HepG2 (cell line): ENCODE measurements around the gene SLX9. TPM values are rescaled to one million over a fixed set of nuclear protein-coding genes. Genes with fewer than 3 reads are reported as not detected.
A peak's percentile ranks its signal among the peaks of the same experiment; 100 is the strongest.

Source experiments
- ATAC-seq: fragments of 200-7000 bp; cut with Tn5 transposase; 3 replicates; pipeline ENCODE4 v1.9.1; 2020; ENCODE audit warnings: mild to moderate bottlenecking, moderate library complexity
- BruUV-seq: library from RNA; stranded (reverse); fragments of 400-500 nt; replicated peaks from 2 replicates; lab custom pipeline; 2021; lab: Mats Ljungman, UMichigan
- CTCF ChIA-PET: fragments of 300-600 bp; formaldehyde crosslinking; extraction: SDS; loops from one replicate; lab custom pipeline; 2021; ENCODE audit warnings: low total read pairs, inconsistent platforms, low intra/inter-chr PET ratio; lab: Yijun Ruan, JAX
- POLR2A ChIA-PET: fragments of 350-600 bp; sonication (Branson Sonifier 250); formaldehyde crosslinking; loops from one replicate; lab custom pipeline; 2020; ENCODE audit warnings: antibody characterized with exemption, inconsistent platforms; lab: Yijun Ruan, JAX
- DNase-seq: peaks from one replicate; pipeline ENCODE4 v3.0.0-alpha.2; 2015; ENCODE audit warnings: low spot score
- FAIRE-seq: peaks from 3 replicates; lab custom pipeline; 2011; peaks lifted over from hg19 to GRCh38; lab: Jason Lieb, UNC
- H2AFZ ChIP-seq: one replicate; pipeline ENCODE4 v1.6.1; 2011; ENCODE audit warnings: low read length, inconsistent platforms
- H3K27ac ChIP-seq: fragments of 300-600 bp; 3 replicates; pipeline ENCODE4 v1.8.0; 2011; ENCODE audit warnings: mixed run types, mild to moderate bottlenecking, mixed read lengths, low read length, inconsistent platforms; ENCODE audit not compliant: insufficient read depth; ENCODE audit errors: extremely low read length
- H3K27me3 ChIP-seq, 2 experiments: fragments of 200-600 bp in 1 of 2; 2 replicates in 1 of 2; 3 replicates in 1 of 2; pipeline versions ENCODE4 v1.6.0 to v1.8.0; 2011; ENCODE audit warnings: low read length in 2 of 2, mild to moderate bottlenecking in 2 of 2, moderate library complexity in 2 of 2, inconsistent platforms in 1 of 2; ENCODE audit not compliant: insufficient read depth in 2 of 2, control insufficient read depth in 1 of 2
- H3K36me3 ChIP-seq, 2 experiments: fragments of 200-600 bp in 1 of 2; replicated peaks in 1 of 2; 2 replicates in 1 of 2; 3 replicates in 1 of 2; pipeline versions ENCODE4 v1.5.1 to v1.8.0; 2011; ENCODE audit warnings: low read length in 2 of 2, inconsistent platforms in 1 of 2; ENCODE audit not compliant: insufficient read depth in 2 of 2, control insufficient read depth in 1 of 2
- H3K4me1 ChIP-seq: 2 replicates; pipeline ENCODE4 v1.5.1; 2012; ENCODE audit warnings: low read length, inconsistent platforms; ENCODE audit not compliant: insufficient read depth
- H3K4me2 ChIP-seq: 2 replicates; pipeline ENCODE4 v1.6.0; 2011; ENCODE audit warnings: low read depth, low read length, inconsistent platforms
- H3K4me3 ChIP-seq, 3 experiments: fragments of 200-600 bp in 1 of 3; sonication (generic), shearing (Covaris generic) in 1 of 3; replicated peaks in 1 of 3; 2 replicates each; pipeline ENCODE4 v1.5.1; 2011 to 2016; ENCODE audit warnings: low read length in 3 of 3, inconsistent platforms in 2 of 3, low read depth in 2 of 3, mild to moderate bottlenecking in 2 of 3, control low read depth in 1 of 3, mixed read lengths in 1 of 3; ENCODE audit not compliant: insufficient read depth in 1 of 3
- H3K79me2 ChIP-seq: one replicate; pipeline ENCODE4 v1.6.1; 2011; ENCODE audit warnings: low read length, inconsistent platforms; ENCODE audit not compliant: insufficient read depth
- H3K9ac ChIP-seq: 2 replicates; pipeline ENCODE4 v1.6.0; 2011; ENCODE audit warnings: mild to moderate bottlenecking, low read depth, low read length, inconsistent platforms; ENCODE audit not compliant: insufficient read depth
- H3K9me3 ChIP-seq: 2 replicates; pipeline ENCODE4 v1.5.1; 2012; ENCODE audit warnings: mild to moderate bottlenecking, low read length
- H4K20me1 ChIP-seq: 2 replicates; pipeline ENCODE4 v1.6.0; 2011; ENCODE audit warnings: inconsistent platforms, mild to moderate bottlenecking, low read length, moderate library complexity; ENCODE audit not compliant: insufficient read depth
- ARID2 ChIP-seq: sonication (generic); formaldehyde crosslinking; IDR thresholded peaks from 2 replicates; pipeline ENCODE4 v1.8.1; 2022; ENCODE audit warnings: mild to moderate bottlenecking, missing genetic modification reagents, borderline replicate concordance
- CCDC6 ChIP-seq: sonication (generic); formaldehyde crosslinking; IDR thresholded peaks from 2 replicates; pipeline ENCODE4 v1.8.1; 2022; ENCODE audit warnings: mild to moderate bottlenecking, missing genetic modification reagents, moderate library complexity
- CREM ChIP-seq, 2 experiments: sonication (generic) in 1 of 2; formaldehyde crosslinking in 1 of 2; IDR thresholded peaks; 2 replicates each; pipeline versions ENCODE4 v1.4.0 to v1.6.1; 2016 to 2020; ENCODE audit warnings: antibody characterized with exemption in 1 of 2, mild to moderate bottlenecking in 1 of 2, missing genetic modification reagents in 1 of 2
- HMGXB4 ChIP-seq, 2 experiments: sonication (generic) in 1 of 2; formaldehyde crosslinking in 1 of 2; IDR thresholded peaks; 2 replicates each; pipeline versions ENCODE4 v1.4.0 to v1.6.1; 2018 to 2020; ENCODE audit warnings: missing genetic modification reagents in 2 of 2, borderline replicate concordance in 1 of 2, low read depth in 1 of 2, mild to moderate bottlenecking in 1 of 2, missing biosample characterization in 1 of 2
- PTBP1 ChIP-seq: fragments of 200-400 bp; formaldehyde crosslinking; IDR thresholded peaks from 2 replicates; pipeline ENCODE4 v1.6.1; 2018; ENCODE audit warnings: low read length, low read depth; ENCODE audit not compliant: poor library complexity, severe bottlenecking
- REST ChIP-seq, 2 experiments: IDR thresholded peaks; 2 replicates each; pipeline ENCODE4 v1.6.1; 2011 to 2012; ENCODE audit warnings: low read length in 2 of 2, borderline replicate concordance in 1 of 2, low read depth in 1 of 2, mild to moderate bottlenecking in 1 of 2, moderate library complexity in 1 of 2
- SP5 ChIP-seq: IDR thresholded peaks from 2 replicates; pipeline ENCODE4 v1.6.1; 2016; ENCODE audit warnings: low read depth, borderline replicate concordance
- TARDBP ChIP-seq: sonication (generic); formaldehyde crosslinking; IDR thresholded peaks from 2 replicates; pipeline ENCODE4 v1.8.0; 2022; ENCODE audit warnings: mild to moderate bottlenecking, missing genetic modification reagents
- ZBTB1 ChIP-seq: sonication (generic); formaldehyde crosslinking; IDR thresholded peaks from 2 replicates; pipeline ENCODE4 v1.4.0; 2020; ENCODE audit warnings: missing genetic modification reagents, borderline replicate concordance
- ZBTB7A ChIP-seq: sonication (generic); formaldehyde crosslinking; IDR thresholded peaks from 2 replicates; pipeline ENCODE4 v1.8.0; 2022; ENCODE audit warnings: mild to moderate bottlenecking, missing genetic modification reagents
- ZNF121 ChIP-seq: sonication (generic); formaldehyde crosslinking; IDR thresholded peaks from 2 replicates; pipeline ENCODE4 v1.5.0; 2020; ENCODE audit warnings: mild to moderate bottlenecking, missing genetic modification reagents
- ZNF501 ChIP-seq: sonication (generic); formaldehyde crosslinking; IDR thresholded peaks from 2 replicates; pipeline ENCODE4 v1.5.1; 2020; ENCODE audit warnings: mild to moderate bottlenecking, moderate library complexity, missing genetic modification reagents
- ZNF770 ChIP-seq: sonication (generic); formaldehyde crosslinking; IDR thresholded peaks from 2 replicates; pipeline ENCODE4 v1.5.0; 2020; ENCODE audit warnings: mild to moderate bottlenecking, missing genetic modification reagents
- WGBS: methylation state at CpG from one replicate; pipeline ENCODE4 v1.1.6; 2017; ENCODE audit warnings: low lambda C conversion rate; 5-methylcytosine and 5-hydroxymethylcytosine counted together
- in situ Hi-C: cut with HindIII; loops from 2 replicates; pipeline ENCODE4 v1.10.0; 2017; ENCODE audit warnings: low pct_unique_long_range_greater_than_20kb; ENCODE audit not compliant: extremely low pct_ligation_motif_present
- intact Hi-C: fragments of 100-400 bp; cut with micrococcal nuclease; formaldehyde crosslinking; loops from one replicate; pipeline ENCODE4 v1.10.0; 2022; ENCODE audit not compliant: unreplicated experiment
- polyA plus RNA-seq, 8 experiments: library from polyadenylated mRNA; depleted of rRNA in 3 of 8; stranded (reverse) in 7 of 8; unstranded in 1 of 8; fragments of >200 nt; fragmentation: Illumina TruSeq in 4 of 8; extraction: Trizol in 4 of 8; gene quantifications; 2 replicates each; pipeline versions ENCODE4 v1.2.1 to v1.2.3, GENCODE V29; 2011 to 2016; ENCODE audit warnings: low read depth in 4 of 8, missing spikeins in 1 of 8, mixed read lengths in 1 of 8; ENCODE audit not compliant: insufficient read depth in 1 of 8
- total RNA-seq, 5 experiments: library from RNA; depleted of rRNA; stranded (reverse); fragments of >200 nt; fragmentation: Illumina TruSeq; extraction: Trizol; gene quantifications; 2 replicates each; pipeline ENCODE4 v1.2.3, GENCODE V29; 2016; ENCODE audit warnings: low read depth in 1 of 5

Gene SLX9
- total and polyA plus RNA-seq, 2 of the 13 experiments (the other 11 are each of a cell fraction or from before 2014, with no cell fraction given): 21.0 to 47.1 TPM

- intact Hi-C loops: loop anchor here (1.0 kb wide), 1 partner anchor 15 kb away; no protein-coding TSS in a partner anchor
- peak overlapping the region; percentile 43 to 58 (median 57) for H3K4me3 ChIP-seq
- FAIRE-seq (no peak), DNase-seq (peak; percentile 36), ATAC-seq (peak; percentile 62)
- H3K9ac ChIP-seq: peak overlapping the region; percentile 55
- 14% methylated on average over 13 of the region's 16 CpGs for WGBS
- H3K27ac ChIP-seq: no peak overlapping the region
- no peaks in the 10 kb centered on the region for H3K79me2 ChIP-seq
- no peaks in the 10 kb centered on the region for H4K20me1 ChIP-seq
- BruUV-seq: no TSS peak
- peak overlapping the region; percentile 72 for H3K4me2 ChIP-seq
- no peaks in the 10 kb centered on the region for H3K9me3 ChIP-seq
- POLR2A ChIA-PET: interaction anchor here (0.8 to 2.5 kb wide), 10 partner anchors 9 to 105 kb away, joined by 3 to 17 read pairs (median 6); partner anchors contain the start of genes PTTG1IP and UBE2G2
- H3K36me3 ChIP-seq: peaks cover 0 to 3% of the 10 kb centered on the region in 2 experiments; a peak in 3 of 5 replicates
- no peak overlapping the region for H2AFZ ChIP-seq
- CTCF ChIA-PET: no interaction called here
- peaks cover 81% of the 10 kb centered on the region for H3K4me1 ChIP-seq
- H3K27me3 ChIP-seq: no peaks in the 10 kb centered on the region
- in situ Hi-C loops: no loop called here
- TF ChIP-seq PTBP1: no peak
- TF ChIP-seq ZNF501 (CRISPR knock-in tag): peak; percentile 62
- TF ChIP-seq CCDC6 (CRISPR knock-in tag): no peak
- peak; percentile 21; the same call in 1 of the 2 replicates for TF ChIP-seq SP5 (CRISPR knock-in tag)
- no peak for TF ChIP-seq TARDBP (CRISPR knock-in tag)
- no peak for TF ChIP-seq ZNF121 (CRISPR knock-in tag)
- peak in 1 of 2 experiments; percentile 54; a peak in 2 of 4 replicates for TF ChIP-seq HMGXB4 (CRISPR knock-in tag; IDR thresholded peaks at IDR 0.05; ENCODE audit: borderline replicate concordance in 1 of 2, low read depth in 1 of 2)
- no peak for TF ChIP-seq REST (IDR thresholded peaks at IDR 0.05; ENCODE audit: borderline replicate concordance in 1 of 2, low read depth in 1 of 2, low read length in 2 of 2)
- 0 out of 2 replicates have a peak, but pooled peaks have one; percentile 16 for TF ChIP-seq ZNF770 (CRISPR knock-in tag)
- TF ChIP-seq ARID2 (CRISPR knock-in tag): no peak
- no peak for TF ChIP-seq ZBTB7A (CRISPR knock-in tag)
- no peak for TF ChIP-seq CREM (IDR thresholded peaks at IDR 0.05)
- no peak for TF ChIP-seq CREM (CRISPR knock-in tag; IDR thresholded peaks at IDR 0.05)
- TF ChIP-seq ZBTB1: no peak
Measured at GRCh38 chr21:44907225-44907965, 32.4 kb upstream of the SLX9 start.
